Pancreas (tissue), 10 donors: ENCODE data around the gene CCDC106. TPM values are rescaled to one million over a fixed set of nuclear protein-coding genes. Genes with fewer than 3 reads are reported as not detected.

ENCODE experiments used
- ATAC-seq, 4 donors: fragments of 200-7000 bp; cut with Tn5 transposase; one replicate each; pipeline versions ENCODE4 v1.8.0 to v1.9.1; 2020; ENCODE audit warnings: mild to moderate bottlenecking in 4 of 4, moderate library complexity in 4 of 4
- DNase-seq, 6 donors: peaks; one replicate each; pipeline ENCODE4 v3.0.0-alpha.2; 2020
- FAIRE-seq: peaks from 2 replicates; lab custom pipeline; 2012; peaks lifted over from hg19 to GRCh38; lab: Jason Lieb, UNC
- H3K27ac ChIP-seq, 4 donors: fragments of 200-600 bp; sonication (generic); 1 replicate in 3 of 4; 2 replicates in 1 of 4; pipeline versions ENCODE4 v1.5.0 to v1.8.0; 2020
- H3K27me3 ChIP-seq, 4 donors: fragments of 200-600 bp; one replicate each; pipeline ENCODE4 v1.8.0; 2021
- H3K36me3 ChIP-seq, 3 donors: fragments of 200-600 bp; sonication (generic) in 1 of 3; one replicate each; pipeline versions ENCODE4 v1.5.0 to v1.8.0; 2020 to 2021
- H3K4me1 ChIP-seq, 3 donors: fragments of 200-600 bp; one replicate each; pipeline ENCODE4 v1.8.0; 2021
- H3K4me3 ChIP-seq, 4 donors: fragments of 200-600 bp; sonication (generic) in 2 of 4; one replicate each; pipeline versions ENCODE4 v1.5.0 to v1.8.0; 2020 to 2021
- H3K9me3 ChIP-seq, 4 donors: fragments of 200-600 bp; one replicate each; pipeline ENCODE4 v1.8.0; 2021
- WGBS, 2 donors: extraction: QIAGEN DNeasy Blood & Tissue Kit; methylation state at CpG; one replicate each; pipeline ENCODE4 v1.1.7; 2013; 5-methylcytosine and 5-hydroxymethylcytosine counted together
- intact Hi-C, 3 donors: fragments of 100-400 bp; cut with DNase I; formaldehyde crosslinking; loops; one replicate each; pipeline versions ENCODE4 v1.11.1 to v1.14.2; 2022
- polyA plus RNA-seq, 2 donors: library from polyadenylated mRNA; stranded (reverse); fragments of 200-250 nt; gene quantifications; one replicate each; pipeline ENCODE4 v1.2.3, GENCODE V29; 2013
- total RNA-seq, 6 donors: library from RNA; stranded (reverse); fragmentation: NEBNext Ultra II Directional in 4 of 6; extraction: Animal tissue kit (Norgen Biotek cat#: 25700) in 4 of 6; gene quantifications; one replicate each; pipeline versions ENCODE4 v1.2.1 to v1.2.4, GENCODE V29; 2021 to 2023
- TF ChIP-seq, protein P1 (sequence below), 4 donors: fragments of 200-600 bp; sonication (generic) in 3 of 4; IDR thresholded peaks; one replicate each; pipeline versions ENCODE4 v1.5.0 to v1.8.0; 2021; ENCODE audit warnings: antibody characterized with exemption in 4 of 4
- donor health status: healthy with polysubstance abuse.
- donor health status: DM: no; HTN: no; CAD: no; lungs with moderate emphysema.
- donor health status: DM: no; HTN: no; CAD: no.
- donor health status: control.
- donor health status: control.
- donor health status: Bipolar disorder and iron deficiency.
- donor health status: DM: yes; HTN: yes; CAD: no.
- donor health status: DM: no; HTN: no; CAD: no.
- donor health status: DM: no; HTN: no; CAD: no.
- donor health status: DM: yes; HTN: yes; CAD: no.

Gene CCDC106
- total and polyA plus RNA-seq, 8 donors, result 3.2 to 22.8 (median 5.4) TPM

DNA sequence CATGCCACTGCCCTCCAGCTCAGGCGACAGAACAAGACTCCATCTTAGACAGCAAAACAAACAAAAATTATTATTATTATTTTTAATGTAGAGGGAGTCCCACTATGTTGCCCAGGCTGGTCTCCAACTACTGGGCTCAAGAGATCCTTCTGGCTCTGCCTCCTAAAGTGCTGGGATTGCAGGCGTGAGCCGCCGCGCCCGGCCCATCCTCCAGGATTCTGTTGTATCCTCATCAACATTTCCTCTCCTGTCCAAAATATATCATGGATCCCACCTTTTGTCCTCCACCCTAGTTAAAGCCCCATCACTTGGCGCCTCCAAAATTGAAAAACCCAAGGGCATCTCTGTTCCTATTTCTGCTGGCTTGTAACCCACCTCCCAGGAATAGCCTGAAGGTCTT is 24.9 kb upstream of the CCDC106 start:
- H3K27me3 ChIP-seq, result no peaks in the 10 kb centered on the region
- ATAC-seq, result no peak
- peak in 1 of 6 donors; percentile 17 for DNase-seq
- H3K9me3 ChIP-seq, result no peaks in the 10 kb centered on the region
- H3K4me3 ChIP-seq, result no peak overlapping the region
- TF ChIP-seq, protein P1, sequence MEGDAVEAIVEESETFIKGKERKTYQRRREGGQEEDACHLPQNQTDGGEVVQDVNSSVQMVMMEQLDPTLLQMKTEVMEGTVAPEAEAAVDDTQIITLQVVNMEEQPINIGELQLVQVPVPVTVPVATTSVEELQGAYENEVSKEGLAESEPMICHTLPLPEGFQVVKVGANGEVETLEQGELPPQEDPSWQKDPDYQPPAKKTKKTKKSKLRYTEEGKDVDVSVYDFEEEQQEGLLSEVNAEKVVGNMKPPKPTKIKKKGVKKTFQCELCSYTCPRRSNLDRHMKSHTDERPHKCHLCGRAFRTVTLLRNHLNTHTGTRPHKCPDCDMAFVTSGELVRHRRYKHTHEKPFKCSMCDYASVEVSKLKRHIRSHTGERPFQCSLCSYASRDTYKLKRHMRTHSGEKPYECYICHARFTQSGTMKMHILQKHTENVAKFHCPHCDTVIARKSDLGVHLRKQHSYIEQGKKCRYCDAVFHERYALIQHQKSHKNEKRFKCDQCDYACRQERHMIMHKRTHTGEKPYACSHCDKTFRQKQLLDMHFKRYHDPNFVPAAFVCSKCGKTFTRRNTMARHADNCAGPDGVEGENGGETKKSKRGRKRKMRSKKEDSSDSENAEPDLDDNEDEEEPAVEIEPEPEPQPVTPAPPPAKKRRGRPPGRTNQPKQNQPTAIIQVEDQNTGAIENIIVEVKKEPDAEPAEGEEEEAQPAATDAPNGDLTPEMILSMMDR (IDR thresholded peaks at IDR 0.05), result no peak
- peaks cover 0 to 6% (median 0%) of the 10 kb centered on the region in 3 donors for H3K36me3 ChIP-seq
- FAIRE-seq, result no peak
- H3K4me1 ChIP-seq, result peaks cover 0 to 6% (median 0%) of the 10 kb centered on the region in 3 donors
- intact Hi-C loops, result no loop called here
- WGBS, 2 donors, result 94 to 97% methylated on average over 7 of the region's 7 CpGs
- no peak overlapping the region for H3K27ac ChIP-seq

DNA sequence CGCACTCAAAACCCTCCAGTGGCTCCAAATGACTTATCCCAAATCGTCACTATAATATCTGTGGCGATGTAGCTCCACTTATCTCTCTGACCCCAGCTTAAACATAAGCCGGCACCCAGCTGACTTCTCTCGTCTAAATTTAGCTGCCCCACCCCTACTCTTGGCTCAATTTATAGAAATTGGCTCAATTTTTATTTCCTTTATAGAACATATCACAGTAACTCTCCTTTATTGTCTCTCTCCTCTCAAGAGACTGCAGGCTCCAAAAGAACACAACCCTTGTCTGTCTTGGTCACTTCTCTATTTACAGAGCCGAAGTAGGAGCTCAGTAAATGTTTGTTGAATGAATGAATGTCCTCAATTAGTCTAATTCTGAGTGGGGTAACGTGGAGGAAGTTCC is 24.5 kb upstream of the CCDC106 start:
- peaks cover 0 to 6% (median 0%) of the 10 kb centered on the region in 3 donors for H3K36me3 ChIP-seq
- no peaks in the 10 kb centered on the region for H3K9me3 ChIP-seq
- no peak for FAIRE-seq
- WGBS, 2 donors, result 42 to 47% methylated on average over 7 of the region's 7 CpGs
- TF ChIP-seq, protein P1 (IDR thresholded peaks at IDR 0.05), result no peak
- H3K27me3 ChIP-seq, result no peaks in the 10 kb centered on the region
- DNase-seq, result no peak
- peak overlapping the region in 1 of 4 donors; percentile 8 for H3K27ac ChIP-seq
- no peak for ATAC-seq
- peaks cover 0 to 6% (median 0%) of the 10 kb centered on the region in 3 donors for H3K4me1 ChIP-seq
- intact Hi-C loops, result no loop called here
- peak overlapping the region in 1 of 4 donors; percentile 40 for H3K4me3 ChIP-seq

DNA sequence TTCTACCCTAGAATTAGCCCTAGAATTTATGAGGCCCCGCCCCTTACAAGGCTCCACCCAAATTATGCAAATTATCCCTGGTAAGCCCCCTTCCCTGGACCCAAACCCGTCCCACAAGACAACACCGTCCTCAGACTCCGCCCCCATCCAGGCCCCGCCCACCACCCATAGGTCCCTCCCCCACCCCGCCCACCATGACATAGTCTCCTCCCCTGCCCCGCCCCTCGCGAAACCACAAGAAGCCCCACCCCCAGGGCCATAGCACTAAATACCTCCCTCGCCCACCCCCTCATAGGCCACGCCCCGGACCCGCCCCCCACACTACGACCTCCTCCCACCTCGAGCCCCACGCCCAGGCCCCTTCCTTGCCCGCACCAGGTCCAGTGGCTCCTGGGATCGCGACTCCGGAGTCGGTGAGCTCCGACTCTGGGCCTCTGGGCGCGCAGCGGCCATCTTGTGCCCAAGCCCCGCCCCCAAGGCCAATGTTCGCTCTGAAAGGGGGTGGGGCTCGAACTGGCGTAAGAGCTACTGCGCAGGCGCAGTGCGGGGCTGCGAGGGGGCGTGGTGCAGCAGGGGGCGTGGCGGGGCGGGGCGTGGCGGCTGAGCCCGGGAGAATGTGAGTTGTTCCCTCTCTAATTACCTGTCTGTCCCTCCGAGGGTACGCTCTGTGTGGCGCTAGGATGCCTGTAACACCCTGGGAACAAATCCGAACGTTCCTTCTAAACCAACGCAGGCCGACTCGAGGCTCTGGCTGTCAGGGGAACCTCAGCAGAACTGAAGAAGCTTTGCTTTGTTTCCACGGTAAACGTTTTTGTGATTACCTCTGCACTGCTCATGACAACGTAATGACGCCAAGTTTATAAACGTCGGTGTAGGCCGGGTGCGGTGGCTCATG is 23.7 kb upstream of the CCDC106 start, which contains the start of gene ZNF784:
Gene ZNF784, minus strand, starts transcription at position 458 of the 895 bp plus-strand sequence. Its CDS starts 5 bp downstream, at position 453.
- no peak for FAIRE-seq
- intact Hi-C loops, result no loop called here
- H3K27ac ChIP-seq, result peak within 1 kb of the TSS; percentile 79 to 94 (median 88)

DNA sequence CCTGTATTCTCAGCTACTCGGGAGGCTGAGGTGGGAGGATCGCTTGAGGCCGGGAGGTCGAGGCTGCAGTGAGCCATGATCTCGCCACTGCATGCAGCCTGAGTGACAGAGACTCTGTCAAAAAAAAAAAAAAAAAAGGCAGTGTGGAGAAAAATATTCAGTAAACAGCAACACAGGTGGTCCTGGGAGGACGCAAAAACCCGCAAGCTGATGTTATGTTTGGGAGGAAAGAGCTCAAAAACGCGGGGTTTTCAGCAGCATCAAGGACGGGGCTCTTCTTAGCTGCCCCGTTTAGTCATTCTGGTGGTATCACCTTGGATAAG is 23.0 kb upstream of the CCDC106 start:
- 34 to 40% methylated on average over 11 of the region's 11 CpGs for WGBS, 2 donors
- DNase-seq (no peak), ATAC-seq (no peak), FAIRE-seq (no peak)
- TF ChIP-seq, protein P1 (IDR thresholded peaks at IDR 0.05), result no peak
- Histone ChIP-seq H3K27ac (peak overlapping the region in 1 of 4 donors; percentile 94), H3K4me3 (peak overlapping the region in 2 of 4 donors; percentile 40 to 43), H3K36me3 (peaks cover 0 to 6% (median 0%) of the 10 kb centered on the region in 3 donors), H3K27me3 (no peaks in the 10 kb centered on the region), H3K9me3 (no peaks in the 10 kb centered on the region), H3K4me1 (peaks cover 0 to 6% (median 0%) of the 10 kb centered on the region in 3 donors)
- intact Hi-C loops, result no loop called here

More for the DNA sequence above, 23.7 kb upstream of the CCDC106 start, which contains the start of gene ZNF784:
- DNase-seq, result peak; percentile 86 to 100 (median 96)
- WGBS, 2 donors, result 0 to 1% methylated on average over 55 to 56 of the region's 56 CpGs
- ATAC-seq, result peak; percentile 93 to 98 (median 95)
- H3K4me3 ChIP-seq, result peak within 1 kb of the TSS in 3 of 4 donors; percentile 33 to 43 (median 40)
- TF ChIP-seq, protein P1 (IDR thresholded peaks at IDR 0.05), result no peak
- no peaks in the 10 kb centered on the region for H3K9me3 ChIP-seq
- H3K27me3 ChIP-seq, result no peaks in the 10 kb centered on the region
- peaks cover 0 to 6% (median 0%) of the 10 kb centered on the region in 3 donors for H3K36me3 ChIP-seq
- peaks cover 0 to 6% (median 0%) of the 10 kb centered on the region in 3 donors for H3K4me1 ChIP-seq
